Measurements from ENCODE around the gene TOP2A.
"Not testable (repeated sequence)": the region's sequence is repeated elsewhere in the genome, so short reads cannot be mapped to it uniquely, and the experiment has no call there.

TOP2A gene

GRCh38 chr17:40374821-40375498 is 42.7 kb downstream of the TOP2A start:
- no peak for DNase-seq

DNA sequence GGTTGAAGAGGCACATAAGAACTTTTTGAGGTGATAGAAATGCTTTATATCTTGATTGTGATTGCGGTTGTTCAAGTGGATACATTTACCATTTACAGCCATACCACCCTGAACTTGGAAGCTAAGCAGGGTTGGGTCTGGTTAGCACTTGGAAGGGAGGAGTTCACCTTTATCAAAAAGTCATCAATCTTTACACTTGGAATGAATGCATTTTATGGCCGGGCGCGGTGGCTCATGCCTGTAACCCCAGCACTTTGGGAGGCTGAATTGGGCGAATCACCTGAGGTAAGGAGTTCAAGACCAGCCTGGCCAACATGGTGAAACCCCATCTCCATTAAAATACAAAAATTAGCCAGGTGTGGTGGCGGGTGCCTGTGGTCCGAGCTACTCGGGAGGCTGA is 43.7 kb downstream of the TOP2A start:
- no peak for DNase-seq

GRCh38 chr17:40373324-40373723 is 44.4 kb downstream of the TOP2A start:
- no peak for DNase-seq

GRCh38 chr17:40372644-40373043 is 45.1 kb downstream of the TOP2A start:
- DNase-seq = not testable (repeated sequence)

- DNase-seq = no peak
Measured at GRCh38 chr17:40372031-40372430, 45.7 kb downstream of the TOP2A start.

GRCh38 chr17:40371261-40371929 is 46.3 kb downstream of the TOP2A start:
- DNase-seq = no peak

GRCh38 chr17:40369923-40370322 is 47.8 kb downstream of the TOP2A start:
- no peak for DNase-seq

DNA sequence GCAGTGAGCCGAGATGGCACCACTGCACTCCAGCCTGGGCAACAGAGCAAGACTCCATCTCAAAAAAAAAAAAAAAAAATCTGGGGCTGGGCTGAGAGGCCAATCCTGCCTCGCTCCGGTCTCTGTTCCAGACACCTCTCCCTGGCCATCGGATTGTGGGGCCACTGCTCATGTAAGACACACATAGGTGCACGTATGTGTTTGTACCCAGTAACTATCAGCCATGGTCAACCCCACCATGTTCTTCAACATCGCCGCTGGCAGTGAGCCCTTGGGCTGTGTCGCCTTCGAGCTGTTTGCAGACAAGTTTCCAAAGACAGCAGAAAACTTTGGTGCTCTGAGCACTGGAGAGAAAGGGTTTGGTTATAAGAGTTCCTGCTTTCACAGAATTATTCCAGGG is 50.0 kb downstream of the TOP2A start:
- not testable (repeated sequence) for DNase-seq

DNA sequence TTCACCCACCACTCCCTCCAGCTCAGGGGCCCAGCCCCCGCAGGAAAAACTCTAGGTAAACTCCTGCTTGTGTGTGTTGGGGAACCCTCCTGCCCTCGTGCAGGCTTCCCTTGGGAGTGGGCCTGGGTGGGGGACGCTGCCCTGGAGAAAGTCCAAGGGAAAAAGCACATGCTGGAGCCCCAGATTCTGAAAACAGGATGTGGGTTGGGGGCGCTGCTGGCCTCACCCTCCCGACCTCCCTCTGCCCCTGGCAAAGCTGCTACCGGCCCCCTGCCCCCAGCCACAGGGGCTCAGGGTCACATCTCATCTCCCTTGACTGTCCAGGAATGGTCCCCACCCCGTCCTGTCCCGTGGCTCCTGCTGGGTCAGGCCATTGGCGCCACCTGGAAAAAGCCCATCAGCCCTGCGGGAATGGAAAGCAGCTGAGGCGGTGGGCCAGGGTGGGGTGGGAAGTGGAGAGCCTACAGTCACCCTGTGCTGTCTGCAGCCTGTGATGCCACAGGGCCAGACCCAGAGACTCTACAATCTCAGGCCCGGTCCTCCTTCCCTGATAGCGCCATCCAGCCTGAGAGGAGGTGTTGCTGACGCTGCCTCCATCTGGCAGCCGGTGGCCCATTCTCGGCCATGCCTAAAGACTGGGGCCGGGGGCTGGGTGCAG is 50.7 kb downstream of the TOP2A start:
- DNase-seq = no peak

- no peak for DNase-seq
Measured at GRCh38 chr17:40366076-40366860, 51.4 kb downstream of the TOP2A start.

DNA sequence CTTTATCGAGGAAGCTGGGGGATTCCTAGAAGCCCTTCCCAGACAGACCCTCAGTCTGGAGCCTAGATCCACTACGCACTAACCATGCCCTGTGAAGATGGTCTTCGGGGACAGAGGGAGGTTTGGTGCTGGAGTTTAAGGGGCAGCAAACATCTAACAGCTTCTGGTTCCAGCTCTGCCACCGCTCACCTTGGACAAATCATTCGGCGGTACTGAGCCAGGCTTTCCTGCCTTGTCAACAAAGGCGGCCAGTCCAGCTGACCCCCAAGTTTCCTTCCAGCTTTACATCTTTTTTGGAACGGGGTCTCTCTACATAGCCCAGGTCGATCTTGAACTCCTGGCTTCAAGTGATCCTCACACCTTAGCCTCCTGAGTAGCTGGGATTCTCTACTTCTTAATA is 52.8 kb downstream of the TOP2A start:
- DNase-seq = no peak

- no peak for DNase-seq
Measured at GRCh38 chr17:40364121-40364861, 53.4 kb downstream of the TOP2A start, which contains the start of gene GJD3. GJD3 (minus strand) TSS chr17:40364737; CDS start chr17:40363815, 922 bp downstream.

GRCh38 chr17:40363111-40363827 is 54.4 kb downstream of the TOP2A start:
- no peak for DNase-seq

DNA sequence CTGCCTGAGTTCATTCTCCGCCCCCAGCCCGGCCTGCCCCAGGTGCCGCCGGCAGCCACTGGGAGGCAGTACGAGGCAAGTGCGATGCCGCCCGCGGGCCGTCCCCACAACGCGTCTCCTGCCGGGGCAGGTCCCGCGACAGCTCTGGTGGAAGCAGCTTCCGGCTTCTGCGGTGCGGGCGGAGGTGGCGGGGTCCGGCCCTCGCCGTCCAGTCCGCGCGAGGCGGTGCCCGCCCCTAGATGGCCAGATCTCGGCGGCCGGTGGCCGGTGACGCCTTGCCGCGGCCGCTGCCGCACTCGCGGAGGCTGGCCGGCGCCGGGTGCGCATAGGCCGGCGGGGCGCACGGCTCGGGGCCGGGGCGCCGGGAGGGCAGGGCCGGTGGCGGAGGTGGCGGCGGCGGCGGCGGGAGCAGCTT is 55.0 kb downstream of the TOP2A start:
- DNase-seq = peak; percentile 83

DNA sequence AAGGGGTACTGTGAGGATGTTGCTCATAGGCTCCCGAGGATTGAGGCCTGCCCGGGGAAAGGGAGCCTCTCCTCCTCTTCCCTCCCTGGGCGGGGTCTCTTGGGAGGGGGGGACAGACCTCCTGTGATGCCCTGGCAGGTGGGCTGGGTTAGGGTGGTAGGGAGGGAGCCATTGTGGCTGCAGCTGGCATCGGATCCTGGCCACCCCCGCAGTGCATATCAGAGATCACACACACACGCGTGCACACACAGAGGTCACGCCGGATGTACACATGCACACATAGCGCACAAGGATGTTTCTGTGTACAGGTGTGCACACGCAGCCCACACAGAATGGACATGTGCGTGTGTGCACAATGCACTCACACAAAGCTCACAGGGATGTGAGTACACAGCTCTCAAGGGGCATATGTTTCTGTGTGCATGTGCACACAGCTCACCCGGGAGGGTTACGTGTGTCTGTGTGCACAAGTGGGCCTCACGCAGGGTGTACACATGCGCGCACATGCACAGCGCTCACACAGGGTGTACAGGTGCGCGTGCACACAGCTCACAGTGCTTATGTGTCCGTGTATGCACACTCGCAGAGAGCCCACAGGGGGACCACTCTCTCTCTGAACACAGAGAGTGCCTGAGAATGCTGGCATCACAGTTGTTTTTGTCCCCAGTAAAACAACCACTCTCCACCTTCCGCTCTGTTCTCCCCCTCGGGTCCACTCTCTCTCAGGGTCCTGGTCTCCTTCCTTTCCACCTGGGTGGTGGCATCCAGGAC is 55.6 kb downstream of the TOP2A start:
- DNase-seq = no peak

GRCh38 chr17:40361063-40361924 is 56.4 kb downstream of the TOP2A start:
- no peak for DNase-seq

GRCh38 chr17:40360091-40360490 is 57.6 kb downstream of the TOP2A start:
- DNase-seq = no peak

GRCh38 chr17:40358323-40359038 is 59.2 kb downstream of the TOP2A start:
- peak; percentile 93 for DNase-seq
